Kidney (tissue), 14 donors: Measurements from ENCODE around the gene BRD1. TPM values are rescaled to one million over a fixed set of nuclear protein-coding genes. Genes with fewer than 3 reads are reported as not detected.
"Not testable (repeated sequence)": the region's sequence is repeated elsewhere in the genome, so short reads cannot be mapped to it uniquely, and the experiment has no call there.

ENCODE experiments used
- DNase-seq, 5 donors: peaks; one replicate each; pipeline ENCODE4 v3.0.0-alpha.2; 2013 to 2020
- FAIRE-seq: peaks from 2 replicates; lab custom pipeline; 2012; peaks lifted over from hg19 to GRCh38; lab: Jason Lieb, UNC
- H3K27ac ChIP-seq, 2 donors: one replicate each; pipeline ENCODE4 v1.7.0; 2013; ENCODE audit warnings: low read depth in 2 of 2, low read length in 2 of 2, inconsistent platforms in 1 of 2
- H3K27me3 ChIP-seq: one replicate; pipeline ENCODE4 v1.7.1; 2013; ENCODE audit warnings: low read length, inconsistent platforms; ENCODE audit not compliant: control insufficient read depth, insufficient read depth
- H3K36me3 ChIP-seq, 3 donors: one replicate each; pipeline versions ENCODE4 v1.7.0 to v1.7.1; 2013; ENCODE audit warnings: low read length in 3 of 3, control low read depth in 1 of 3, inconsistent platforms in 1 of 3; ENCODE audit not compliant: insufficient read depth in 3 of 3, control insufficient read depth in 2 of 3
- H3K4me1 ChIP-seq, 3 donors: one replicate each; pipeline versions ENCODE4 v1.7.0 to v1.7.1; 2013; ENCODE audit warnings: low read length in 3 of 3, inconsistent platforms in 1 of 3, low read depth in 1 of 3; ENCODE audit not compliant: control insufficient read depth in 2 of 3, insufficient read depth in 2 of 3
- H3K4me3 ChIP-seq, 3 donors: one replicate each; pipeline versions ENCODE4 v1.7.0 to v1.8.1; 2013; ENCODE audit warnings: low read length in 3 of 3, control low read depth in 1 of 3, inconsistent platforms in 1 of 3
- H3K9ac ChIP-seq, 3 donors: one replicate each; pipeline versions ENCODE4 v1.7.0 to v1.7.1; 2013; ENCODE audit warnings: low read length in 3 of 3, control low read depth in 1 of 3, inconsistent platforms in 1 of 3
- H3K9me3 ChIP-seq, 3 donors: one replicate each; pipeline versions ENCODE4 v1.7.0 to v1.7.1; 2013; ENCODE audit warnings: low read length in 3 of 3, control low read depth in 1 of 3, inconsistent platforms in 1 of 3; ENCODE audit not compliant: control insufficient read depth in 2 of 3, insufficient read depth in 1 of 3
- intact Hi-C: fragments of 100-400 bp; cut with DNase I; formaldehyde crosslinking; loops from one replicate; pipeline ENCODE4 v1.11.1; 2022
- polyA plus RNA-seq: library from polyadenylated mRNA; stranded (reverse); fragments of 350-450 nt; fragmentation: Illumina TruSeq; extraction: RNeasy Lipid Tissue Mini Kit (QIAGEN cat#74804); gene quantifications from one replicate; pipeline ENCODE4 v1.2.3, GENCODE V29; 2014; ENCODE audit warnings: low read depth, low replicate concordance; ENCODE audit not compliant: insufficient read depth
- total RNA-seq: library from RNA; stranded (reverse); fragmentation: NEBNext Ultra II Directional; extraction: Animal tissue kit (Norgen Biotek cat#: 25700); gene quantifications from one replicate; pipeline ENCODE4 v1.2.1, GENCODE V29; 2021
- TF ChIP-seq, protein P1 (sequence below): IDR thresholded peaks from 3 replicates; pipeline ENCODE4 v1.5.1; 2012; ENCODE audit warnings: mild to moderate bottlenecking, moderate library complexity, borderline replicate concordance; ENCODE audit not compliant: insufficient read depth; ENCODE audit errors: extremely low read depth
- donor health status: control.
- donor health status: control.
- donor health status: control.
- donor health status: control.
- donor health status: control.
- donor health status: DM: yes; HTN: yes; CAD: no.
- donor health status: Normal renal cell carcinoma (clear cell type).

The BRD1 gene
- total and polyA plus RNA-seq, 2 donors from 2014 or later = 8.1 to 40.5 TPM

DNA sequence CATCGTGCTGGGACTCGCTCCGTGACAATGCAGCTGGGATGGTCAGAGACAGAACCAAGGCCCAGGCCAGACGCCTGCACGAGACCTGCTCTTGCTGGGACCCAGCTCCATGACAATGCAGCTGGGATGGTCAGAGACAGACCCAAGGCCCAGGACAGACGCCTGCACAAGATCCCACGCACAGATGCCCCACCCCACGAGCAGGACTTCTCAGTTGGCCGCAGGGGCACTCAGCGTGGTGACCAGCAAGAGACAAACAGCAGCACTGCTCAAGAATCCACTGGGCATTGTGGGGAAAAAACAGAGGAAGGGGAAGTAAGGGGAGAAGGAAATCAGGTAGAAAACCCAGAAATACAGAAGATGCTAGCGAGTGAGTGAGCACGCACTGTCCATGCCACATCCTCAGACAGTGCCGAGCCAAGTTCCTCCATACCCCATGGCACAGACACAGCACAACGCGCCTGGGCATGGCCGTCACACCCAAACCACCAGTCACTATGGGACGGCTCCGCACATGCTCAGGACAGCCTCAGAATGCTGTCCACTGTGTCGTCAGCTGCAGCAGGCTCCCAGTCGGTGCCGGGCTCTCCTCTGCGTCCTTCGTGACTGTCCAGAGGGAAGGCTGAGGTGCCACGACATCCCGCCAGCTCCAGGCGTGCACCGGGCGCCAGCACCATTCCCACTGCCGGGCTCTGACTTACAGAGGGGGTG, 44.5 kb downstream of the BRD1 start:
- Histone ChIP-seq H3K9ac (no peak overlapping the region), H3K9me3 (no peaks in the 10 kb centered on the region), H3K27ac (no peak overlapping the region), H3K4me1 (peaks cover 0 to 2% (median 0%) of the 10 kb centered on the region in 3 donors), H3K36me3 (peaks cover 7 to 21% (median 16%) of the 10 kb centered on the region in 3 donors), H3K4me3 (no peak overlapping the region), H3K27me3 (no peaks in the 10 kb centered on the region)
- DNase-seq = peak in 1 of 5 donors; percentile 48
- TF ChIP-seq, protein P1, sequence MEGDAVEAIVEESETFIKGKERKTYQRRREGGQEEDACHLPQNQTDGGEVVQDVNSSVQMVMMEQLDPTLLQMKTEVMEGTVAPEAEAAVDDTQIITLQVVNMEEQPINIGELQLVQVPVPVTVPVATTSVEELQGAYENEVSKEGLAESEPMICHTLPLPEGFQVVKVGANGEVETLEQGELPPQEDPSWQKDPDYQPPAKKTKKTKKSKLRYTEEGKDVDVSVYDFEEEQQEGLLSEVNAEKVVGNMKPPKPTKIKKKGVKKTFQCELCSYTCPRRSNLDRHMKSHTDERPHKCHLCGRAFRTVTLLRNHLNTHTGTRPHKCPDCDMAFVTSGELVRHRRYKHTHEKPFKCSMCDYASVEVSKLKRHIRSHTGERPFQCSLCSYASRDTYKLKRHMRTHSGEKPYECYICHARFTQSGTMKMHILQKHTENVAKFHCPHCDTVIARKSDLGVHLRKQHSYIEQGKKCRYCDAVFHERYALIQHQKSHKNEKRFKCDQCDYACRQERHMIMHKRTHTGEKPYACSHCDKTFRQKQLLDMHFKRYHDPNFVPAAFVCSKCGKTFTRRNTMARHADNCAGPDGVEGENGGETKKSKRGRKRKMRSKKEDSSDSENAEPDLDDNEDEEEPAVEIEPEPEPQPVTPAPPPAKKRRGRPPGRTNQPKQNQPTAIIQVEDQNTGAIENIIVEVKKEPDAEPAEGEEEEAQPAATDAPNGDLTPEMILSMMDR = no peak
- FAIRE-seq = no peak
- intact Hi-C loops = no loop called here

DNA sequence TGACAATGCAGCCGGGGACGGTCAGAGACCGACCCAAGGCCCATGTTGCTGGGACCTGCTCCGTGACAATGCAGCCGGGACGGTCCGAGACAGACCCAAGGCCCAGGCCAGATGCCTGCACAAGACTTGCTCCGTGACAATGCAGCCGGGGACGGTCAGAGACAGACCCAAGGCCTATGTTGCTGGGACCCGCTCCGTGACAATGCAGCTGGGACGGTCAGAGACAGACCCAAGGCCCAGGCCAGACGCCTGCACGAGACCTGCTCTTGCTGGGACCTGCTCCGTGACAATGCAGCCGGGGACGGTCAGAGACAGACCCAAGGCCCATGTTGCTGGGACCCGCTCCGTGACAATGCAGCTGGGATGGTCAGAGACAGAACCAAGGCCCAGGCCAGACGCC, 45.8 kb downstream of the BRD1 start:
- H3K4me1 ChIP-seq, H3K9ac ChIP-seq, H3K27me3 ChIP-seq, intact Hi-C loops, FAIRE-seq, H3K27ac ChIP-seq, H3K9me3 ChIP-seq, H3K4me3 ChIP-seq: not testable (repeated sequence)
- DNase-seq = peak in 1 of 5 donors; percentile 50
- peaks cover 4 to 25% (median 20%) of the 10 kb centered on the region in 3 donors for H3K36me3 ChIP-seq

DNA sequence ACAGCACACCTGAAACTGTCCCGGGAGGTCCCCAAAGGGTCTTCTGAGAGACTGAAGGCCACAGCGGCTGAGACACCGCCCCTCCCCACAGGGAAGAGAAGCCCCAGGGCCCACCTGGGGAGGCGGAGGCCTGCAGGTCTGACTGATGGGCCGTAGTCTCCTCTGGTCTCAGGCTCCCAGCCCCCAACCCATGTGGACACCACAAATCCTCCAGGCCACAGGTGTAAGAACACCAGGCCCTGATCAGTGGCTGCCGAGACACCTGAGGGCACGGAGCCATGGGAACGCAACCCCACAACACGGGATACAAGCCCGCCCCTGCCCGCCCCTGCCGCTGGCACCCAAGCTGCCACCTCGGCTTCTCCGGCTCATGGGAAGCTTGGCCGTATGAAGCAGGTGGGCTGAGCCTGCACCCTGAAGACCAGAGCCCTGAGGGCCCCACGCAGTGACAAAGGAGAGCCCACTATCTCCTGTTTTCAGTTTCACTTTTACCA, 46.3 kb downstream of the BRD1 start:
- peak in 1 of 5 donors; percentile 68 for DNase-seq
- H3K9ac ChIP-seq = no peak overlapping the region
- H3K4me1 ChIP-seq = peaks cover 0 to 2% (median 0%) of the 10 kb centered on the region in 3 donors
- H3K27me3 ChIP-seq = no peaks in the 10 kb centered on the region
- FAIRE-seq = no peak
- intact Hi-C loops = no loop called here
- H3K4me3 ChIP-seq = no peak overlapping the region
- peaks cover 3 to 23% (median 19%) of the 10 kb centered on the region in 3 donors for H3K36me3 ChIP-seq
- H3K9me3 ChIP-seq = no peaks in the 10 kb centered on the region
- no peak overlapping the region for H3K27ac ChIP-seq
- TF ChIP-seq, protein P1 = no peak

DNA sequence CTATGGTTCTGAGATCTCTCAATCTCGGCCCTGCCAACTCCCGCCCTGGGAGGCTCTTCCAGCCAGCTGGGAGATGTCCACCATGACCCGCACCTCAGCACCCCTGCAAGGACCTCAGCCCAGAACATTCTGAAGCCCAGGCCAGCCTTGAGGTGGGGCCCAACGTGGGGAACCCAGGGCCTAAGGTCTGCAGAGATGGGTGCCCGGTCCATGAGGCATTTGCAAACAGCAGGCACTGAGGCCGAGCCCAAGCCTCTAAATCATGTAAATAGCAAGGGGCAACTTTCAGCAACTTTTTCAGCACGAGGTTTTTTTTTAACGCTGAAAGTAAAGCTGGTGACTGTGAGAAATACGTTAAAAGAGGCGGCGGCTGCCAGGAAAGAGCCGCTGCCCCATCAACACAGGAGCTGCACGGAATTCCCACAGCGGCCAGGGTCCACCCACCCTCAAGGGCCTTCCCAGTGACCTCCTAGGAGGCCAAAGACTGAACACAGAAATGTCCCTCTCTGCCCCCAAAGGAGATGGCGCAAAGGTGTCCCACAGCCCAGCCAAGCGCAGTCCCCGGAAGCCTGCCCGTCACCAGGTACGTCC, 46.9 kb downstream of the BRD1 start:
- H3K9me3 ChIP-seq = no peaks in the 10 kb centered on the region
- TF ChIP-seq, protein P1 = no peak
- peaks cover 0 to 2% (median 0%) of the 10 kb centered on the region in 3 donors for H3K4me1 ChIP-seq
- peaks cover 0 to 24% (median 22%) of the 10 kb centered on the region in 3 donors for H3K36me3 ChIP-seq
- FAIRE-seq = no peak
- H3K27ac ChIP-seq = no peak overlapping the region
- intact Hi-C loops = no loop called here
- peak in 1 of 5 donors; percentile 22 for DNase-seq
- H3K27me3 ChIP-seq = no peaks in the 10 kb centered on the region
- H3K9ac ChIP-seq = no peak overlapping the region
- no peak overlapping the region for H3K4me3 ChIP-seq
